AG04450 (cell line): ENCODE results near the gene TSPEAR. TPM values are rescaled to one million over a fixed set of nuclear protein-coding genes. Genes with fewer than 3 reads are reported as not detected.

Experiments
- CTCF ChIA-PET: fragments of 300-600, 350-600 bp; formaldehyde crosslinking; extraction: SDS; loops from one replicate; lab custom pipeline; 2022; ENCODE audit warnings: antibody characterized with exemption, inconsistent platforms; lab: Charles Lee
- POLR2A ChIA-PET: fragments of 350-600 bp; formaldehyde crosslinking; extraction: SDS; loops from one replicate; lab custom pipeline; 2021; ENCODE audit warnings: antibody characterized with exemption, inconsistent platforms; lab: Yijun Ruan, JAX
- DNase-seq: peaks from one replicate; pipeline ENCODE4 v3.0.0-alpha.2; 2011; ENCODE audit warnings: low read depth, low spot score
- H3K27ac ChIP-seq: one replicate; pipeline ENCODE4 v1.5.1; 2012; ENCODE audit warnings: low read depth, low read length, control low read depth
- H3K27me3 ChIP-seq: one replicate; pipeline ENCODE4 v1.6.0; 2012; ENCODE audit warnings: low read length; ENCODE audit not compliant: control insufficient read depth, insufficient read depth
- H3K4me3 ChIP-seq: 2 replicates; pipeline ENCODE4 v1.5.1; 2011; ENCODE audit warnings: mild to moderate bottlenecking, low read depth, low read length, control low read depth
- H3K9me3 ChIP-seq: 2 replicates; pipeline ENCODE4 v1.5.1; 2012; ENCODE audit warnings: low read length; ENCODE audit not compliant: control insufficient read depth, insufficient read depth
- CTCF ChIP-seq: IDR thresholded peaks from 2 replicates; pipeline ENCODE4 v1.5.1; 2011; ENCODE audit warnings: low read depth, low read length, control low read depth, inconsistent platforms
- polyA plus RNA-seq: library from polyadenylated mRNA; depleted of rRNA; stranded (reverse); fragments of >200 nt; gene quantifications from 2 replicates; pipeline ENCODE4 v1.2.3, GENCODE V29; 2011

Gene TSPEAR
- polyA plus RNA-seq, 1 experiment: not detected

- Histone ChIP-seq H3K9me3 (peaks cover 31% of the 10 kb centered on the region), H3K27ac (no peak overlapping the region), H3K27me3 (no peaks in the 10 kb centered on the region), H3K4me3 (no peak overlapping the region)
- ChIA-PET POLR2A (no interaction called here), CTCF (interaction anchor here (1.9 kb wide), 1 partner anchor 175 kb away, joined by 9 read pairs; no protein-coding TSS in a partner anchor)
- TF ChIP-seq CTCF: no peak
- no peak for DNase-seq
Observed at GRCh38 chr21:44618909-44619308, 92.5 kb downstream of the TSPEAR start.

GRCh38 chr21:44618504-44618903 lies 92.9 kb downstream of the TSPEAR start:
- Histone ChIP-seq H3K4me3 (no peak overlapping the region), H3K9me3 (peaks cover 35% of the 10 kb centered on the region), H3K27me3 (no peaks in the 10 kb centered on the region), H3K27ac (no peak overlapping the region)
- POLR2A ChIA-PET: no interaction called here
- peak; percentile 12; the same call in 1 of the 2 replicates for TF ChIP-seq CTCF
- DNase-seq: no peak
- CTCF ChIA-PET: interaction anchor here (1.9 kb wide), 1 partner anchor 175 kb away, joined by 9 read pairs; no protein-coding TSS in a partner anchor

GRCh38 chr21:44617071-44617501 lies 94.3 kb downstream of the TSPEAR start:
- CTCF ChIA-PET: no interaction called here
- no peak for TF ChIP-seq CTCF
- H3K9me3 ChIP-seq: peaks cover 47% of the 10 kb centered on the region
- H3K4me3 ChIP-seq: no peak overlapping the region
- no peak overlapping the region for H3K27ac ChIP-seq
- H3K27me3 ChIP-seq: no peaks in the 10 kb centered on the region
- POLR2A ChIA-PET: no interaction called here
- no peak for DNase-seq

GRCh38 chr21:44616591-44616926 lies 94.8 kb downstream of the TSPEAR start:
- POLR2A ChIA-PET: no interaction called here
- CTCF ChIA-PET: no interaction called here
- H3K4me3 ChIP-seq: no peak overlapping the region
- peaks cover 51% of the 10 kb centered on the region for H3K9me3 ChIP-seq
- TF ChIP-seq CTCF: no peak
- H3K27ac ChIP-seq: no peak overlapping the region
- no peaks in the 10 kb centered on the region for H3K27me3 ChIP-seq
- no peak for DNase-seq

- no peak overlapping the region for H3K4me3 ChIP-seq
- peaks cover 54% of the 10 kb centered on the region for H3K9me3 ChIP-seq
- no peak for DNase-seq
- no peaks in the 10 kb centered on the region for H3K27me3 ChIP-seq
- no peak overlapping the region for H3K27ac ChIP-seq
- POLR2A ChIA-PET: no interaction called here
- CTCF ChIA-PET: no interaction called here
- TF ChIP-seq CTCF: no peak
Observed at GRCh38 chr21:44615911-44616590, 95.3 kb downstream of the TSPEAR start.
